NT2/D1 (cell line): ENCODE results near the gene SFRP5.

Experiments used
- YY1 ChIP-seq: IDR thresholded peaks from 2 replicates; pipeline ENCODE4 v1.6.1; 2011; ENCODE audit not compliant: insufficient read length, insufficient read depth
- ZNF274 ChIP-seq: IDR thresholded peaks from 2 replicates; pipeline ENCODE4 v1.6.1; 2011; ENCODE audit warnings: mild to moderate bottlenecking, low read depth, low read length

GRCh38 chr10:97762056-97762455 lies 9.7 kb downstream of the SFRP5 start:
- TF ChIP-seq ZNF274 (no peak), YY1 (no peak)
